ENCODE measurements around the gene ARHGAP24.
"Not testable (repeated sequence)": the region's sequence is repeated elsewhere in the genome, so short reads cannot be mapped to it uniquely, and the experiment has no call there.

The ARHGAP24 gene

GRCh38 chr4:86015412-86016350, 540.7 kb downstream of the ARHGAP24 start:
- DNase-seq (ENCODE audit: low spot score): no peak

- no peak for DNase-seq (ENCODE audit: low spot score)
Observed at GRCh38 chr4:86019362-86019761, 544.4 kb downstream of the ARHGAP24 start.

- DNase-seq (ENCODE audit: low spot score): no peak
Observed at GRCh38 chr4:86019906-86020305, 545.0 kb downstream of the ARHGAP24 start.

GRCh38 chr4:86021671-86022070, 546.7 kb downstream of the ARHGAP24 start:
- not testable (repeated sequence) for DNase-seq (ENCODE audit: low spot score)

- no peak for DNase-seq (ENCODE audit: low spot score)
Observed at GRCh38 chr4:86026720-86027119, 551.8 kb downstream of the ARHGAP24 start.

GRCh38 chr4:86031927-86032326, 557.0 kb downstream of the ARHGAP24 start:
- DNase-seq (ENCODE audit: low spot score): no peak

GRCh38 chr4:86032476-86033022, 557.6 kb downstream of the ARHGAP24 start:
- no peak for DNase-seq (ENCODE audit: low spot score)

GRCh38 chr4:86033171-86033570, 558.2 kb downstream of the ARHGAP24 start:
- DNase-seq (ENCODE audit: low spot score): no peak

- DNase-seq (ENCODE audit: low spot score): no peak
Observed at GRCh38 chr4:86034616-86035015, 559.7 kb downstream of the ARHGAP24 start.

- DNase-seq (ENCODE audit: low spot score): no peak
Observed at GRCh38 chr4:86035688-86036087, 560.7 kb downstream of the ARHGAP24 start.

GRCh38 chr4:86036736-86037135, 561.8 kb downstream of the ARHGAP24 start:
- DNase-seq (ENCODE audit: low spot score): no peak

- DNase-seq (ENCODE audit: low spot score): no peak
Observed at GRCh38 chr4:86038037-86038436, 563.1 kb downstream of the ARHGAP24 start.

GRCh38 chr4:86043755-86044592, 569.0 kb downstream of the ARHGAP24 start:
- peak; percentile 85 for DNase-seq (ENCODE audit: low spot score)

- no peak for DNase-seq (ENCODE audit: low spot score)
Observed at GRCh38 chr4:86044593-86044985, 569.6 kb downstream of the ARHGAP24 start.

- DNase-seq (ENCODE audit: low spot score): no peak
Observed at GRCh38 chr4:86048426-86048825, 573.5 kb downstream of the ARHGAP24 start.

GRCh38 chr4:86050496-86050895, 575.5 kb downstream of the ARHGAP24 start:
- DNase-seq (ENCODE audit: low spot score): no peak

Measured in NAMALWA (cell line).